HCT116 (cell line): ENCODE data around the gene IGSF6.

Source experiments
- ATF3 ChIP-seq: IDR thresholded peaks from 2 replicates; pipeline ENCODE4 v1.6.1; 2012
- CEBPB ChIP-seq: IDR thresholded peaks from 2 replicates; pipeline ENCODE4 v1.6.1; 2012; ENCODE audit warnings: low read depth
- CTCF ChIP-seq, 3 experiments: fragments of 200-600 bp in 1 of 3; sonication (generic) in 1 of 3; IDR thresholded peaks in 2 of 3; conservative IDR thresholded peaks in 1 of 3; 2 replicates each; pipeline ENCODE4 v1.5.1; 2012 to 2017; ENCODE audit warnings: low read depth in 2 of 3, low read length in 2 of 3, antibody characterized with exemption in 1 of 3, borderline replicate concordance in 1 of 3, control low read depth in 1 of 3, mild to moderate bottlenecking in 1 of 3, mixed read lengths in 1 of 3, mixed run types in 1 of 3, moderate library complexity in 1 of 3; ENCODE audit not compliant: insufficient read depth in 1 of 3
- EZH2 ChIP-seq: fragments of 200-600 bp; sonication (generic); IDR thresholded peaks from 2 replicates; pipeline ENCODE4 v1.6.1; 2017; ENCODE audit warnings: antibody characterized with exemption, mixed run types
- FOSL1 ChIP-seq: IDR thresholded peaks from 2 replicates; pipeline ENCODE4 v1.6.1; 2012; ENCODE audit warnings: low read depth
- POLR2A ChIP-seq: IDR thresholded peaks from 2 replicates; pipeline ENCODE4 v1.7.0; 2011; ENCODE audit warnings: borderline replicate concordance; ENCODE audit not compliant: insufficient read depth, insufficient read length; ENCODE audit errors: extremely low read depth
- POLR2AphosphoS5 ChIP-seq: IDR thresholded peaks from 2 replicates; pipeline ENCODE4 v1.6.1; 2011; ENCODE audit warnings: mild to moderate bottlenecking, low read depth, low read length, moderate library complexity
- RAD21 ChIP-seq: IDR thresholded peaks from 2 replicates; pipeline ENCODE4 v1.6.1; 2012; ENCODE audit warnings: low read depth, mild to moderate bottlenecking
- REST ChIP-seq: IDR thresholded peaks from 2 replicates; pipeline ENCODE4 v1.6.1; 2012; ENCODE audit warnings: low read depth
- SIN3A ChIP-seq: IDR thresholded peaks from 2 replicates; pipeline ENCODE4 v1.6.1; 2012; ENCODE audit warnings: low read depth
- SP1 ChIP-seq: IDR thresholded peaks from 2 replicates; pipeline ENCODE4 v1.6.1; 2012; ENCODE audit warnings: low read depth
- TCF7L2 ChIP-seq: IDR thresholded peaks from 2 replicates; pipeline ENCODE4 v1.7.0; 2011; ENCODE audit warnings: borderline replicate concordance, inconsistent platforms; ENCODE audit not compliant: insufficient read depth, insufficient read length; ENCODE audit errors: extremely low read depth

GRCh38 chr16:21663889-21664647, 11.7 kb upstream of the IGSF6 start, which contains the start of gene OTOA:
- TF ChIP-seq CTCF (IDR thresholded peaks at IDR 0.05 in 2 of 3, conservative IDR thresholded peaks at IDR 0.05 in 1 of 3; ENCODE audit: borderline replicate concordance in 1 of 3, insufficient read depth in 1 of 3, low read depth in 2 of 3, low read length in 2 of 3), result no peak
- no peak for TF ChIP-seq ATF3
- no peak for TF ChIP-seq REST
- TF ChIP-seq SP1, result no peak
- TF ChIP-seq POLR2AphosphoS5, result no peak
- TF ChIP-seq EZH2, result no peak
- TF ChIP-seq FOSL1, result no peak
- TF ChIP-seq CEBPB, result no peak
- no peak for TF ChIP-seq POLR2A
- no peak for TF ChIP-seq SIN3A
- no peak for TF ChIP-seq RAD21
- no peak for TF ChIP-seq TCF7L2
